Aorta (tissue), 5 donors: ENCODE results near the gene ARF5. TPM values are rescaled to one million over a fixed set of nuclear protein-coding genes. Genes with fewer than 3 reads are reported as not detected.

Experiments
- ATAC-seq: fragments of 200-7000 bp; cut with Tn5 transposase; one replicate; pipeline ENCODE4 v1.9.1; 2022; ENCODE audit warnings: moderate library complexity; ENCODE audit not compliant: low FRiP score
- DNase-seq, 2 donors: peaks; one replicate each; pipeline ENCODE4 v3.0.0-alpha.2; 2020
- H3K27ac ChIP-seq, 2 donors: one replicate each; pipeline ENCODE4 v1.5.1; 2013; ENCODE audit warnings: low read length in 2 of 2, mild to moderate bottlenecking in 2 of 2, moderate library complexity in 2 of 2, control low read depth in 1 of 2, inconsistent platforms in 1 of 2, low read depth in 1 of 2
- H3K27me3 ChIP-seq, 2 donors: one replicate each; pipeline ENCODE4 v1.6.1; 2013; ENCODE audit warnings: control low read depth in 1 of 2, low read length in 1 of 2, mild to moderate bottlenecking in 1 of 2, moderate library complexity in 1 of 2; ENCODE audit not compliant: insufficient read depth in 2 of 2, control insufficient read depth in 1 of 2
- H3K36me3 ChIP-seq, 2 donors: one replicate each; pipeline ENCODE4 v1.6.1; 2013; ENCODE audit warnings: control low read depth in 1 of 2, low read length in 1 of 2, mild to moderate bottlenecking in 1 of 2; ENCODE audit not compliant: insufficient read depth in 2 of 2, control insufficient read depth in 1 of 2
- H3K4me1 ChIP-seq, 2 donors: one replicate each; pipeline ENCODE4 v1.6.1; 2013; ENCODE audit warnings: low read length in 2 of 2, control low read depth in 1 of 2, mild to moderate bottlenecking in 1 of 2, moderate library complexity in 1 of 2; ENCODE audit not compliant: insufficient read depth in 2 of 2, control insufficient read depth in 1 of 2
- H3K4me3 ChIP-seq, 2 donors: one replicate each; pipeline ENCODE4 v1.5.1; 2013; ENCODE audit warnings: low read length in 2 of 2, control low read depth in 1 of 2, mild to moderate bottlenecking in 1 of 2
- H3K9me3 ChIP-seq: one replicate; pipeline ENCODE4 v1.6.1; 2013; ENCODE audit warnings: mild to moderate bottlenecking, low read length; ENCODE audit not compliant: control insufficient read depth
- WGBS, 2 donors: extraction: QIAGEN DNeasy Blood & Tissue Kit; methylation state at CpG; one replicate each; pipeline ENCODE4 v1.1.7; 2013; 5-methylcytosine and 5-hydroxymethylcytosine counted together
- intact Hi-C, 2 donors: fragments of 100-400 bp; cut with DNase I; formaldehyde crosslinking; loops; one replicate each; pipeline versions ENCODE4 v1.14.2 to v1.15.0; 2022
- polyA plus RNA-seq, 2 donors: library from polyadenylated mRNA; stranded (reverse); fragments of 200-250 nt; gene quantifications; one replicate each; pipeline ENCODE4 v1.2.3, GENCODE V29; 2013
- total RNA-seq, 2 donors: library from RNA; stranded (reverse); fragmentation: NEBNext Ultra II Directional; extraction: Animal tissue kit (Norgen Biotek cat#: 25700); gene quantifications; one replicate each; pipeline ENCODE4 v1.2.1, GENCODE V29; 2021
- donor health status: healthy with polysubstance abuse.
- donor health status: Bipolar disorder and iron deficiency.
- donor health status: DM: no; HTN: no; CAD: no.
- donor health status: DM: no; HTN: no; CAD: no.
- donor health status: DM: yes; HTN: yes; CAD: no.

ARF5 gene
- total and polyA plus RNA-seq, 4 donors = 91.6 to 171 (median 125) TPM

DNA sequence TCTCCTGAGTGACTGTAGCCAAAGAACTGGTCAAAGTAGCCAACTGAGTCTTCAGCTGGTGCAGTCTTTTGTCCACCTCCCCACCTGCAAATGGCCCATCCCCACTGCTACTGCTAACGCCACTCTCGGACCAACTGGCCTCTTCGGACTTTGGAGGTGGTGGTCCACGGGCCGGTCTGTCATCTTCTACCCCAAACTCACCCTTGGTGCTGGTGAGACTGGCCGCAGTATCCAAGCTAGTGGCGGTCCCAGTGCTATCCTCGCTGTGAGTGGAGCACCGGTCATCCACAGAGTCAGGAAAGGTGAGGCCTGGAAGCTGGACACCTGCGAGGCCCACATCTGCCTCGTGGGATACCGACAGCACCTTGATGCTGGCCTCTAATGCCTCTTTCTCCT is 3.6 kb upstream of the ARF5 start:
- Histone ChIP-seq H3K4me3 (peak overlapping the region; percentile 51 to 66), H3K9me3 (no peaks in the 10 kb centered on the region), H3K36me3 (peaks cover 0 to 5% of the 10 kb centered on the region in 2 donors), H3K27me3 (no peaks in the 10 kb centered on the region), H3K4me1 (peaks cover 1 to 4% of the 10 kb centered on the region in 2 donors), H3K27ac (peak overlapping the region in 1 of 2 donors; percentile 83)
- WGBS, 2 donors = 25 to 30% methylated on average over 12 of the region's 12 CpGs
- intact Hi-C loops = loop anchor here (5.0 to 10.0 kb wide), 3 partner anchors 48 to 190 kb away; partner anchors contain the start of genes ZNF800 (in 2 of the 2) and SND1 (in 1 of the 2)
- DNase-seq (no peak), ATAC-seq (no peak)

DNA sequence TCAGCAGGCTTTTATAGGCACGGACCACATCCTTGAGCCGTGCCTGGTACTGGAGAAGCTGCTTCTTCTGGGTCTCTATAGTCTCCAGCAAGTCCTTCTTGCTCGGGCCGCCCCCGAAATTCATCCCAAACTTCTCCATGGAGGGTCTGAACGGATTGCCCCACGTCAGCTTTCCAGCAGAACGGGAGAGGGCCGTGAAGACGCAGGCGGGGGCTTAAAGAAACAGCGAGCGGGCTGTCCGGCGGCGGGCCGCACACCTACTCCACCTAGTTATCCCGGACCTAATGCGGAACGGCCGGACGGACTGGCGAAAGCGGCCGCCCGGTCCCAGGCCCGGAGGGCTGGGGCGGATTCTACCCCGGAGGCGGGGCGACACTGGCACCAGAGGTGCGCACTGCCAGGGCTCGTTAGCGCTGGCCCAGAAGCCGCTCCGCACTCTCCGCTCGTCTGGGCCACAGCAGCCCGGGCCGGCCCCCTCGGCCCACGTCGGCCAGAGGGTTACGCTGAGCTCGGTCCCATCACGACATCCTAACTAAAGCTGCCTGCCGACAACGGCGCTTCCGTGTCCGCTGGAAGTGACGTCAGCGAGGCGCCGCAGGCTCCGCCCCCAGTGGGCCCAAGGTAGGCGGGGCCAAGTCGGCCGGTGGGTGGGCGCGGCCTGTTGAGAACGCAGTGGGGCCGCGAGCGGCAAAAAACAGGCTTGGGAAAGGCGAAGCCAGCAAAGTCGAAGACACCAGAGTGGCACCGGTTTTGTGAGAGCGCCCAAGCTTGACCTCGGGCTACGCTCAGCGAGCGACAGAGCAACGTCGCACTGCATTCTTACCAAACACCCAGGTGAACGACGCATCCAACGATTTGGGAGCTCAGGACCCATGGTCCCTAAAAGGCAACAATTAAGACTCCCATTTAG is 2.9 kb upstream of the ARF5 start, which contains the start of gene GCC1:
Gene GCC1 (minus strand): TSS at position 553 of the 910 bp plus-strand sequence. CDS start 414 bp downstream, at position 139.
- peaks cover 0 to 5% of the 10 kb centered on the region in 2 donors for H3K36me3 ChIP-seq
- intact Hi-C loops = loop anchor here (5.0 to 10.0 kb wide), 3 partner anchors 47 to 190 kb away; partner anchors contain the start of genes ZNF800 (in 2 of the 2) and SND1 (in 1 of the 2)
- peak; percentile 93 for ATAC-seq
- H3K4me3 ChIP-seq = peak within 1 kb of the TSS; percentile 51 to 66
- peak; percentile 94 to 99 for DNase-seq
- no peaks in the 10 kb centered on the region for H3K27me3 ChIP-seq
- H3K4me1 ChIP-seq = peaks cover 1 to 4% of the 10 kb centered on the region in 2 donors
- H3K27ac ChIP-seq = peak within 1 kb of the TSS in 1 of 2 donors; percentile 87
- 3% methylated on average over 73 to 78 of the region's 78 CpGs for WGBS, 2 donors
- H3K9me3 ChIP-seq = no peaks in the 10 kb centered on the region

- WGBS, 2 donors = 95 to 96% methylated on average over 2 of the region's 2 CpGs
- no peak for DNase-seq
- H3K9me3 ChIP-seq = no peaks in the 10 kb centered on the region
- H3K27ac ChIP-seq = no peak overlapping the region
- no peaks in the 10 kb centered on the region for H3K27me3 ChIP-seq
- H3K4me1 ChIP-seq = peaks cover 1 to 4% of the 10 kb centered on the region in 2 donors
- no peak overlapping the region for H3K4me3 ChIP-seq
- H3K36me3 ChIP-seq = peaks cover 0 to 8% of the 10 kb centered on the region in 2 donors
- no peak for ATAC-seq
- intact Hi-C loops = loop anchor here (5.0 to 10.0 kb wide), 3 partner anchors 46 to 192 kb away; partner anchors contain the start of genes ZNF800 (in 2 of the 2) and SND1 (in 1 of the 2)
These were observed 1.9 kb upstream of the ARF5 start for GRCh38 chr7:127586346-127586745.

GRCh38 chr7:127587663-127588018 is 570 bp upstream of the ARF5 start:
- Histone ChIP-seq H3K36me3 (peaks cover 0 to 3% of the 10 kb centered on the region in 2 donors), H3K4me1 (peaks cover 1 to 4% of the 10 kb centered on the region in 2 donors), H3K9me3 (no peaks in the 10 kb centered on the region), H3K27ac (peak overlapping the region; percentile 10 to 76), H3K27me3 (no peaks in the 10 kb centered on the region), H3K4me3 (peak overlapping the region; percentile 19 to 85)
- 49 to 57% methylated on average over 20 of the region's 20 CpGs for WGBS, 2 donors
- intact Hi-C loops = loop anchor here (1.0 to 10.0 kb wide), 4 partner anchors 45 to 193 kb away; partner anchors contain the start of genes ZNF800 (in 2 of the 2) and SND1 (in 1 of the 2)
- ATAC-seq = no peak
- no peak for DNase-seq

- H3K9me3 ChIP-seq = no peaks in the 10 kb centered on the region
- intact Hi-C loops = loop anchor here (1.0 to 10.0 kb wide), 4 partner anchors 43 to 194 kb away; partner anchors contain the start of genes ZNF800 (in 2 of the 2) and SND1 (in 1 of the 2)
- peak in 1 of 2 donors; percentile 81 for DNase-seq
- H3K4me1 ChIP-seq = peaks cover 0 to 4% of the 10 kb centered on the region in 2 donors
- peak overlapping the region; percentile 85 to 86 for H3K4me3 ChIP-seq
- peak; percentile 30 for ATAC-seq
- H3K27ac ChIP-seq = peak overlapping the region in 1 of 2 donors; percentile 55
- no peaks in the 10 kb centered on the region for H3K27me3 ChIP-seq
- peaks cover 0 to 3% of the 10 kb centered on the region in 2 donors for H3K36me3 ChIP-seq
- 3 to 4% methylated on average over 42 to 43 of the region's 43 CpGs for WGBS, 2 donors
These were observed 679 bp downstream of the ARF5 start for GRCh38 chr7:127588697-127589482.

DNA sequence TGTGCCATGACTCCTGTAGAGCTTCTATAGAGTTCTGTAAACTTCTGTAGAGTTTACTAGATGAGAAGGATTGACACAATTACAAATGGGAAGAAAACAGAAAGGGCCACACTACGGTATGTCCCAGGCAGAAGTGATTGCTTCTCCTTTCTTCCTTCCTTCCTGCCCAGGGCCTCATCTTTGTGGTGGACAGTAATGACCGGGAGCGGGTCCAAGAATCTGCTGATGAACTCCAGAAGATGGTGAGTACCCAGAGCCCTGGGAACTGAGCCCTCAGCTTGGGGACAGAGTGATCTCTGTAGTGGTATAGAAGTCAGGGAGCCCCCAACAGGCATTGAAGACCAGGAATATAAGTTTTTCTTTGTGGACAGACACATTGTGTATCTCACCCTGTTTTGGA is 1.7 kb downstream of the ARF5 start:
- peaks cover 0 to 3% of the 10 kb centered on the region in 2 donors for H3K36me3 ChIP-seq
- H3K9me3 ChIP-seq = no peaks in the 10 kb centered on the region
- DNase-seq (no peak), ATAC-seq (no peak)
- intact Hi-C loops = loop anchor here (5.0 to 10.0 kb wide), 3 partner anchors 42 to 195 kb away; partner anchors contain the start of genes ZNF800 (in 2 of the 2) and SND1 (in 1 of the 2)
- H3K27me3 ChIP-seq = no peaks in the 10 kb centered on the region
- no peaks in the 10 kb centered on the region for H3K4me1 ChIP-seq
- 88 to 92% methylated on average over 3 of the region's 3 CpGs for WGBS, 2 donors
- no peak overlapping the region for H3K27ac ChIP-seq
- H3K4me3 ChIP-seq = no peak overlapping the region

- no peak overlapping the region for H3K27ac ChIP-seq
- H3K4me3 ChIP-seq = no peak overlapping the region
- DNase-seq = no peak
- peaks cover 0 to 3% of the 10 kb centered on the region in 2 donors for H3K36me3 ChIP-seq
- no peaks in the 10 kb centered on the region for H3K9me3 ChIP-seq
- intact Hi-C loops = no loop called here
- WGBS, 2 donors = 93 to 97% methylated on average over 7 of the region's 7 CpGs
- H3K4me1 ChIP-seq = no peaks in the 10 kb centered on the region
- no peak for ATAC-seq
- no peaks in the 10 kb centered on the region for H3K27me3 ChIP-seq
These were observed 3.0 kb downstream of the ARF5 start for GRCh38 chr7:127591189-127591588.

GRCh38 chr7:127591591-127591990 is 3.4 kb downstream of the ARF5 start:
- H3K27ac ChIP-seq = no peak overlapping the region
- peaks cover 0 to 3% of the 10 kb centered on the region in 2 donors for H3K36me3 ChIP-seq
- DNase-seq (no peak), ATAC-seq (no peak)
- no peaks in the 10 kb centered on the region for H3K27me3 ChIP-seq
- H3K4me3 ChIP-seq = no peak overlapping the region
- intact Hi-C loops = no loop called here
- no peaks in the 10 kb centered on the region for H3K9me3 ChIP-seq
- H3K4me1 ChIP-seq = no peaks in the 10 kb centered on the region
- 87 to 88% methylated on average over 6 of the region's 6 CpGs for WGBS, 2 donors
